Measurements from ENCODE around the gene KIF26B. TPM values are rescaled to one million over a fixed set of nuclear protein-coding genes. Genes with fewer than 3 reads are reported as not detected.

The KIF26B gene
- total and polyA plus RNA-seq, 7 donors, result 0.01 to 0.32 (median 0.06) TPM

DNA sequence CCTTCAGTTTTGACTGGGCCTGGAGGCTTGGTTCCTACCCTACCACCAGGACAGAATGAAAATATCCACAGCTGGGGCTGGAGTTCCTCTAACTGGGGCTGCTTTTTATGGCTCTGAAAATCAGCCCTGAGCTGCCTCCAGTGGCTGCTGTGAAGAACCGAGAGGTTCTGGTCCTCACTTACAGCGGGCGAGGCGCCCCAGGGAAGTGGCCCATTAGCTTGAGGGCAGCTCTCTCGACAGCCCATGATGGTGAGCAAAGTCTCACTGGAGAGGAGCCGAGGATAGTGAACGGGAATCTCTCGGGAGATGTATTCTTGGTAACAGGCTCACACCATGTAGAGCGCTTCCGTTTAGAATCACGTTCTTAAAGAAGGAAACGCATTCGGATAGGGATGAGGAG, 459.7 kb downstream of the KIF26B start:
- no peaks in the 10 kb centered on the region for H3K4me1 ChIP-seq
- no peaks in the 10 kb centered on the region for H3K36me3 ChIP-seq (ENCODE audit: insufficient read depth in 1 of 2, low read depth in 1 of 2)
- intact Hi-C loops (cut with DNase I), result no loop called here
- no peaks in the 10 kb centered on the region for H3K9me3 ChIP-seq
- ATAC-seq (no peak), DNase-seq (no peak)
- H3K27ac ChIP-seq, result no peak overlapping the region
- TF ChIP-seq, protein P1, sequence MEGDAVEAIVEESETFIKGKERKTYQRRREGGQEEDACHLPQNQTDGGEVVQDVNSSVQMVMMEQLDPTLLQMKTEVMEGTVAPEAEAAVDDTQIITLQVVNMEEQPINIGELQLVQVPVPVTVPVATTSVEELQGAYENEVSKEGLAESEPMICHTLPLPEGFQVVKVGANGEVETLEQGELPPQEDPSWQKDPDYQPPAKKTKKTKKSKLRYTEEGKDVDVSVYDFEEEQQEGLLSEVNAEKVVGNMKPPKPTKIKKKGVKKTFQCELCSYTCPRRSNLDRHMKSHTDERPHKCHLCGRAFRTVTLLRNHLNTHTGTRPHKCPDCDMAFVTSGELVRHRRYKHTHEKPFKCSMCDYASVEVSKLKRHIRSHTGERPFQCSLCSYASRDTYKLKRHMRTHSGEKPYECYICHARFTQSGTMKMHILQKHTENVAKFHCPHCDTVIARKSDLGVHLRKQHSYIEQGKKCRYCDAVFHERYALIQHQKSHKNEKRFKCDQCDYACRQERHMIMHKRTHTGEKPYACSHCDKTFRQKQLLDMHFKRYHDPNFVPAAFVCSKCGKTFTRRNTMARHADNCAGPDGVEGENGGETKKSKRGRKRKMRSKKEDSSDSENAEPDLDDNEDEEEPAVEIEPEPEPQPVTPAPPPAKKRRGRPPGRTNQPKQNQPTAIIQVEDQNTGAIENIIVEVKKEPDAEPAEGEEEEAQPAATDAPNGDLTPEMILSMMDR (IDR thresholded peaks at IDR 0.05), result no peak
- WGBS, 3 donors, result 80 to 81% (median 80%) methylated on average over 13 of the region's 13 CpGs
- no peaks in the 10 kb centered on the region for H3K27me3 ChIP-seq (ENCODE audit: insufficient read depth in 3 of 3, low read length in 2 of 3)
- H3K4me3 ChIP-seq, result no peak overlapping the region

DNA sequence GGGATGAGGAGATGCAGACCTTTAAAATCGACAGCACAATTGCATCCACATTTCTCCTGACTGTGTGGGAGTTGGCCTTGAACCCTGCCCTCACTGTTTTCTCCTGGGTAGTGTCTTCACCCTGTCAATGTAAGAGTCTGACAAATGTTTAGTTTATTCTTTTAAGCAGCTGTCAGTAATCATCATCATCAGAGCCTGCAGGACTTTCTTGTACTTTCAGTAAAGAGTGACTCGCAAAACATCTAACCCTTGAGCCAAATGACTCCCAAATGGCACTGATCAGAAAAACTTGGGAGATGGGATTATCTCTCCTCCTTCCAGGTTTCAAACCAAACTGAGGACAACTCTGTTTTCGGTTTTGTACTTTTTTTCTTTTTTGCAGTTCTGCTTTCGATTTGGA, 460.2 kb downstream of the KIF26B start:
- Histone ChIP-seq H3K27me3 (ENCODE audit: insufficient read depth in 3 of 3, low read length in 2 of 3) (no peaks in the 10 kb centered on the region), H3K9me3 (no peaks in the 10 kb centered on the region), H3K36me3 (ENCODE audit: insufficient read depth in 1 of 2, low read depth in 1 of 2) (no peaks in the 10 kb centered on the region), H3K4me1 (no peaks in the 10 kb centered on the region), H3K27ac (no peak overlapping the region), H3K4me3 (peak overlapping the region; percentile 7)
- no peak for DNase-seq
- TF ChIP-seq, protein P1 (IDR thresholded peaks at IDR 0.05), result no peak
- 63 to 68% (median 68%) methylated on average over 4 of the region's 4 CpGs for WGBS, 3 donors
- ATAC-seq, result no peak
- intact Hi-C loops (cut with DNase I), result no loop called here

DNA sequence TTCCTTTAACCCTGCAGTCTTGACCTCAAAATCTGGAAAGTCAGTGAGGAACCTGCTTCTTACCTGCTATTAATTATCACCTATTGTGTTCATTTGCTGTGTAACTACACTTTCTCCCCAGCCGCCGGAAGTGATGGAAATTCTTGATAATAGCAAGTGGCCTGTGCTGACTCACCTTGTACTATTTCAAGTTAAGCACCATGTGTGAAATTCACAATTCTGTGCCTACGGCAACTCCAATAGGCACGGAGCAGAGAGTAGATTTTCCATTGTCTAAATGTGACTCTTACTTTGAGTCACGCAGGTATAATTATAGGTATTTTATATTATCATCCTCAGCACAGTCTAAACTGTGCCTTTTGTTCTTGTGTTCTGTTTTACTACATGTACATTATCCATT, 466.8 kb downstream of the KIF26B start:
- ATAC-seq (no peak), DNase-seq (no peak)
- Histone ChIP-seq H3K4me1 (no peaks in the 10 kb centered on the region), H3K27me3 (ENCODE audit: insufficient read depth in 3 of 3, low read length in 2 of 3) (no peaks in the 10 kb centered on the region), H3K36me3 (ENCODE audit: insufficient read depth in 1 of 2, low read depth in 1 of 2) (no peaks in the 10 kb centered on the region), H3K9me3 (no peaks in the 10 kb centered on the region), H3K4me3 (no peak overlapping the region), H3K27ac (no peak overlapping the region)
- TF ChIP-seq, protein P1 (IDR thresholded peaks at IDR 0.05), result no peak
- intact Hi-C loops (cut with DNase I), result no loop called here
- 82 to 85% (median 82%) methylated on average over 5 of the region's 5 CpGs for WGBS, 3 donors

DNA sequence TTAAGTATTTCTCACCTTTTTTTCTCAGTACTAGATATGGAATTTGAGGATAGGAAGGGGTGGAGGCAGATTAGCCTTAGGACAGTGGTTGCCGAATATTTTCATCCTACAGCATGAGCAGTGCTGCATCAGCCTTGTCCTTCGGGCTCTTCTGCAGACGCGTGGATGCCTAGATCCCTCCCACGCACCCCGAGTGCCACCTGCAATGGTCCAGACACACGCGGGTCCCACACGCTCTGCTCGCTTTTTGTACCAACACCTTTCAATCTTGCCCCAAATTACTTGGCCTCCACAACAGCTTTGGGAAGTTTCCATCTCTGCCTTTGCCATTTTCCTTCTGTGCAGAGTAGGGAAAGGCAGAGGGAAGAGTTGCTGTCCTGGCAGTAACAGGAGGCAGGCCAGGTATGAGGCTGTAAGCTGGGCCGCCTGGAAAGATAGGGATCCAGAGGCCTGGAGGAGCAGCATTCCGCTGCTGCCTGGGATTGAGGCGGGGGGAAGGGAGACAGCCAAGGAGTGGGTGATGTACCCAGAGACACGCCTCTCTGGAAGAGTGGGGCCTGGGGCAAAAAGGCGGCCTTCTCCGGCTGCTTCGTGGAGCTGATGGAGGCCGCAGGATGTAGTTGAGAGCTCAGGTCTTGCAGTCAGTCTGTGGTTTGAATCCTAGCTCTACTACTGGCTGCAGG, 467.7 kb downstream of the KIF26B start:
- Histone ChIP-seq H3K9me3 (no peaks in the 10 kb centered on the region), H3K4me3 (no peak overlapping the region), H3K27me3 (ENCODE audit: insufficient read depth in 3 of 3, low read length in 2 of 3) (no peaks in the 10 kb centered on the region), H3K27ac (no peak overlapping the region), H3K36me3 (ENCODE audit: insufficient read depth in 1 of 2, low read depth in 1 of 2) (no peaks in the 10 kb centered on the region), H3K4me1 (no peaks in the 10 kb centered on the region)
- DNase-seq (no peak), ATAC-seq (no peak)
- intact Hi-C loops (cut with DNase I), result no loop called here
- TF ChIP-seq, protein P1 (IDR thresholded peaks at IDR 0.05), result no peak
- 87 to 88% (median 88%) methylated on average over 18 of the region's 18 CpGs for WGBS, 3 donors

DNA sequence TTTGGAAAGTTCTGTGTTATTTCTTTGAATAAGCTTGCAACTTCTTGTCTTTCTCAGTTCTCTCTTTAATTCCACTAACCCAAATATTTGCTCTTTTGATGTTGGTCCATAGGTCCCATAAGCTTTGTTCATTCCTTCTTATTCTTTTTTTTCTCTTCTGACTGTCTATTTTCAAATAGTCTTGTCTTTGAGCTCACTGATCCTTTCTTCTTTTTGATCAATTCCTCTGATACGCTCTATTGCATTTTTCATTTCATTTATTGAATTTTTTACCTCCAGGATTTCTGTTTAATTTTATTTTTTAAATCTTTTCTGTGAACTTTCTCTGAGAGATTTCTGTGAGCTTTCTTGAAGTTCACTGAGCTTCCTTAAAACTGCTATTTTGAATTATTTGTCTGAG, 486.6 kb downstream of the KIF26B start:
- DNase-seq (no peak), ATAC-seq (no peak)
- TF ChIP-seq, protein P1 (IDR thresholded peaks at IDR 0.05), result no peak
- Histone ChIP-seq H3K4me3 (no peak overlapping the region), H3K4me1 (no peaks in the 10 kb centered on the region), H3K36me3 (ENCODE audit: insufficient read depth in 1 of 2, low read depth in 1 of 2) (no peaks in the 10 kb centered on the region), H3K27me3 (ENCODE audit: insufficient read depth in 3 of 3, low read length in 2 of 3) (no peaks in the 10 kb centered on the region), H3K27ac (no peak overlapping the region), H3K9me3 (peaks cover 13% of the 10 kb centered on the region)
- WGBS, 3 donors, result 98 to 100% (median 100%) methylated on average over 1 of the region's 1 CpG
- intact Hi-C loops (cut with DNase I), result no loop called here
